22Rv1 (cell line): ENCODE data around the gene APOBEC2.

Source experiments
- CTCF ChIP-seq: fragments of 450-650 bp; IDR thresholded peaks from 2 replicates; pipeline ENCODE4 v1.5.1; 2017; ENCODE audit warnings: mild to moderate bottlenecking
- ZFX ChIP-seq: fragments of 450-650 bp; IDR thresholded peaks from 2 replicates; pipeline ENCODE4 v1.6.1; 2017; ENCODE audit warnings: antibody characterized with exemption, borderline replicate concordance

- TF ChIP-seq CTCF (no peak), ZFX (no peak)
Measured at GRCh38 chr6:41098366-41098765, 45.4 kb downstream of the APOBEC2 start.
